Smooth muscle cell (in vitro differentiated cells): Measurements from ENCODE around the gene MEGF10. TPM values are rescaled to one million over a fixed set of nuclear protein-coding genes. Genes with fewer than 3 reads are reported as not detected.

Source experiments
- DNase-seq: peaks from one replicate; lab custom pipeline; 2025; ENCODE audit not compliant: unreplicated experiment; lab: John Stamatoyannopoulos, UW
- H2AFZ ChIP-seq: fragments of 200-600 bp; sonication (generic); 2 replicates; pipeline ENCODE4 v1.6.0; 2016; ENCODE audit warnings: antibody characterized with exemption, low read depth, mild to moderate bottlenecking
- H3F3A ChIP-seq: fragments of 200-600 bp; sonication (generic); 2 replicates; pipeline ENCODE4 v1.6.0; 2017; ENCODE audit warnings: antibody characterized with exemption, low read depth
- H3K27ac ChIP-seq: fragments of 200-600 bp; sonication (generic); 2 replicates; pipeline ENCODE4 v1.5.1; 2016; ENCODE audit warnings: low read depth, mild to moderate bottlenecking
- H3K27me3 ChIP-seq: fragments of 200-600 bp; sonication (generic); 2 replicates; pipeline ENCODE4 v1.6.1; 2016; ENCODE audit warnings: low read depth, mild to moderate bottlenecking
- H3K36me3 ChIP-seq: fragments of 200-600 bp; sonication (generic); 2 replicates; pipeline ENCODE4 v1.5.1; 2016; ENCODE audit warnings: low read depth
- H3K4me1 ChIP-seq: fragments of 200-600 bp; sonication (generic); 2 replicates; pipeline ENCODE4 v1.5.1; 2016; ENCODE audit warnings: low read depth
- H3K4me2 ChIP-seq: fragments of 200-600 bp; sonication (generic); 2 replicates; pipeline ENCODE4 v1.6.0; 2016; ENCODE audit warnings: mild to moderate bottlenecking
- H3K4me3 ChIP-seq: fragments of 200-600 bp; sonication (generic); 2 replicates; pipeline ENCODE4 v1.5.1; 2016; ENCODE audit warnings: mild to moderate bottlenecking
- H3K79me2 ChIP-seq: fragments of 200-600 bp; sonication (generic); 2 replicates; pipeline ENCODE4 v1.6.0; 2016; ENCODE audit warnings: low read depth, mild to moderate bottlenecking
- H3K9ac ChIP-seq: fragments of 200-600 bp; sonication (generic); 2 replicates; pipeline ENCODE4 v1.6.0; 2016; ENCODE audit warnings: low read depth
- H3K9me3 ChIP-seq: fragments of 200-600 bp; sonication (generic); replicated peaks from 2 replicates; pipeline ENCODE4 v1.5.1; 2016; ENCODE audit warnings: low read depth
- H4K20me1 ChIP-seq: fragments of 200-600 bp; sonication (generic); 2 replicates; pipeline ENCODE4 v1.6.0; 2016; ENCODE audit warnings: low read depth
- CTCF ChIP-seq: fragments of 200-600 bp; sonication (generic); IDR thresholded peaks from 2 replicates; pipeline ENCODE4 v1.5.1; 2017; ENCODE audit warnings: borderline replicate concordance, mild to moderate bottlenecking, antibody characterized with exemption; ENCODE audit not compliant: insufficient read depth, poor library complexity, severe bottlenecking
- WGBS: methylation state at CpG from one replicate; pipeline ENCODE4 v1.1.7; 2016; ENCODE audit warnings: low lambda C conversion rate; 5-methylcytosine and 5-hydroxymethylcytosine counted together
- polyA plus RNA-seq: library from polyadenylated mRNA; unstranded; fragments of >200 nt; fragmentation: Nextera tagmentation; extraction: Ambion mirVana; gene quantifications from 2 replicates; pipeline ENCODE4 v1.2.1, GENCODE V29; 2016
- total RNA-seq: library from RNA; depleted of rRNA; stranded (reverse); fragments of >200 nt; gene quantifications from 2 replicates; pipeline ENCODE4 v1.2.3, GENCODE V29; 2014

The MEGF10 gene
- total and polyA plus RNA-seq, 2 experiments from 2014 or later = 0.83 to 3.6 TPM

- Histone ChIP-seq H3K79me2 (no peaks in the 10 kb centered on the region), H3K36me3 (no peaks in the 10 kb centered on the region), H3K4me3 (no peak overlapping the region), H3K27me3 (no peaks in the 10 kb centered on the region), H3K27ac (no peak overlapping the region), H3K4me2 (no peak overlapping the region), H3K9ac (no peak overlapping the region), H3K9me3 (no peaks in the 10 kb centered on the region), H2AFZ (no peak overlapping the region), H3F3A (no peaks in the 10 kb centered on the region), H3K4me1 (no peaks in the 10 kb centered on the region), H4K20me1 (no peaks in the 10 kb centered on the region)
- WGBS = 94% methylated on average over 2 of the region's 2 CpGs
- TF ChIP-seq CTCF = no peak
- no peak for DNase-seq
These were observed 145.2 kb downstream of the MEGF10 start for GRCh38 chr5:127435821-127436220.

- H4K20me1 ChIP-seq = no peaks in the 10 kb centered on the region
- H3K4me3 ChIP-seq = no peak overlapping the region
- no peak for DNase-seq
- H3K4me1 ChIP-seq = no peaks in the 10 kb centered on the region
- H3K79me2 ChIP-seq = no peaks in the 10 kb centered on the region
- H2AFZ ChIP-seq = no peak overlapping the region
- no peaks in the 10 kb centered on the region for H3F3A ChIP-seq
- no peaks in the 10 kb centered on the region for H3K9me3 ChIP-seq
- H3K27me3 ChIP-seq = no peaks in the 10 kb centered on the region
- no peak for TF ChIP-seq CTCF
- no peak overlapping the region for H3K27ac ChIP-seq
- H3K9ac ChIP-seq = no peak overlapping the region
- no peaks in the 10 kb centered on the region for H3K36me3 ChIP-seq
- 80% methylated on average over 4 of the region's 4 CpGs for WGBS
- no peak overlapping the region for H3K4me2 ChIP-seq
These were observed 149.0 kb downstream of the MEGF10 start for GRCh38 chr5:127439644-127440043.

- no peak overlapping the region for H3K4me2 ChIP-seq
These were observed 150.2 kb downstream of the MEGF10 start for GRCh38 chr5:127440831-127441230.

More at GRCh38 chr5:127440831-127441230, 150.2 kb downstream of the MEGF10 start:
- Histone ChIP-seq H3F3A (no peaks in the 10 kb centered on the region), H3K9me3 (no peaks in the 10 kb centered on the region), H3K27me3 (no peaks in the 10 kb centered on the region), H2AFZ (no peak overlapping the region), H3K4me3 (no peak overlapping the region), H3K36me3 (no peaks in the 10 kb centered on the region), H3K79me2 (no peaks in the 10 kb centered on the region), H4K20me1 (no peaks in the 10 kb centered on the region), H3K4me1 (peaks cover 1% of the 10 kb centered on the region), H3K9ac (no peak overlapping the region), H3K27ac (no peak overlapping the region)
- WGBS = 70% methylated on average over 7 of the region's 7 CpGs
- no peak for DNase-seq
- TF ChIP-seq CTCF = no peak
